HEK293 (cell line): ENCODE measurements around the gene SPNS2.

ENCODE experiments used
- CTCF ChIP-seq: fragments of 450-650 bp; formaldehyde crosslinking; IDR thresholded peaks from 2 replicates; pipeline ENCODE4 v1.5.1; 2016; ENCODE audit warnings: missing biosample characterization, missing genetic modification characterization
- REST ChIP-seq: fragments of 450-650 bp; formaldehyde crosslinking; IDR thresholded peaks from 2 replicates; pipeline ENCODE4 v1.5.1; 2016; ENCODE audit warnings: missing biosample characterization, missing genetic modification characterization
- SP2 ChIP-seq: fragments of 450-650 bp; formaldehyde crosslinking; IDR thresholded peaks from 2 replicates; pipeline ENCODE4 v1.5.1; 2016; ENCODE audit warnings: missing biosample characterization, missing genetic modification characterization
- ZNF423 ChIP-seq: fragments of 450-650 bp; formaldehyde crosslinking; IDR thresholded peaks from 2 replicates; pipeline ENCODE4 v1.5.1; 2016; ENCODE audit warnings: missing biosample characterization, missing genetic modification characterization

- TF ChIP-seq SP2 (no peak), CTCF (tag by site-specific recombination) (no peak), ZNF423 (tag by site-specific recombination) (no peak), REST (tag by site-specific recombination) (no peak)
These were observed 58.3 kb downstream of the SPNS2 start for GRCh38 chr17:4556996-4557395.
